Natural killer cell (primary cell): ENCODE measurements around the gene GLT6D1. TPM values are rescaled to one million over a fixed set of nuclear protein-coding genes. Genes with fewer than 3 reads are reported as not detected.
"Not testable (repeated sequence)": the region's sequence is repeated elsewhere in the genome, so short reads cannot be mapped to it uniquely, and the experiment has no call there.

Source experiments
- ATAC-seq, 3 donors: fragments of 150-1000 bp in 2 of 3; fragments of 200-7000 bp in 1 of 3; cut with Tn5 transposase; 1 replicate in 1 of 3; 2 replicates in 2 of 3; pipeline ENCODE4 v1.10.0; 2021; ENCODE audit warnings: mild to moderate bottlenecking in 2 of 3, moderate library complexity in 2 of 3
- DNase-seq, 2 donors: peaks; one replicate each; pipeline versions ENCODE4 v3.0.0 to v3.0.0-alpha.2; 2013 to 2021; ENCODE audit warnings: mixed read lengths in 1 of 2
- H3K27ac ChIP-seq: one replicate; pipeline ENCODE4 v1.5.1; 2013; ENCODE audit warnings: mild to moderate bottlenecking, low read length
- H3K27me3 ChIP-seq: one replicate; pipeline ENCODE4 v1.6.1; 2013; ENCODE audit warnings: low read length; ENCODE audit not compliant: control insufficient read depth, insufficient read depth
- H3K36me3 ChIP-seq: one replicate; pipeline ENCODE4 v1.6.1; 2013; ENCODE audit warnings: low read length; ENCODE audit not compliant: control insufficient read depth, insufficient read depth
- H3K4me1 ChIP-seq: one replicate; pipeline ENCODE4 v1.6.1; 2013; ENCODE audit warnings: low read length; ENCODE audit not compliant: control insufficient read depth, insufficient read depth
- H3K4me3 ChIP-seq: one replicate; pipeline ENCODE4 v1.5.1; 2013; ENCODE audit warnings: low read length
- H3K9me3 ChIP-seq: one replicate; pipeline ENCODE4 v1.6.1; 2013; ENCODE audit warnings: low read length; ENCODE audit not compliant: control insufficient read depth, insufficient read depth
- H3K27ac Mint-ChIP-seq, 2 donors: one replicate each; pipeline ENCODE4 v1.8.0; 2022; ENCODE audit warnings: mild to moderate bottlenecking in 2 of 2, mixed read lengths in 2 of 2, moderate library complexity in 1 of 2
- H3K27me3 Mint-ChIP-seq, 2 donors: one replicate each; pipeline ENCODE4 v1.8.0; 2022; ENCODE audit warnings: low read depth in 2 of 2, mixed read lengths in 2 of 2
- H3K36me3 Mint-ChIP-seq: one replicate; pipeline ENCODE4 v1.8.0; 2022; ENCODE audit warnings: mixed read lengths
- H3K4me1 Mint-ChIP-seq, 2 donors: one replicate each; pipeline ENCODE4 v1.8.0; 2022; ENCODE audit warnings: mixed read lengths in 2 of 2
- H3K4me3 Mint-ChIP-seq: one replicate; pipeline ENCODE4 v1.8.0; 2022; ENCODE audit warnings: mild to moderate bottlenecking, moderate library complexity, mixed read lengths
- H3K9me3 Mint-ChIP-seq, 2 donors: one replicate each; pipeline ENCODE4 v1.8.0; 2022; ENCODE audit warnings: mixed read lengths in 2 of 2
- CTCF ChIP-seq: fragments of 200-600 bp; IDR thresholded peaks from one replicate; pipeline ENCODE4 v1.8.0; 2022; ENCODE audit warnings: antibody characterized with exemption
- WGBS: methylation state at CpG from one replicate; pipeline ENCODE4 v1.1.7; 2013; ENCODE audit warnings: missing lambda C conversion rate; ENCODE audit not compliant: insufficient coverage; 5-methylcytosine and 5-hydroxymethylcytosine counted together
- intact Hi-C: fragments of 100-400 bp; cut with micrococcal nuclease; formaldehyde crosslinking; loops from one replicate; pipeline ENCODE4 v1.14.2; 2022
- total RNA-seq, 4 donors: library from RNA; stranded (reverse); fragments of 120-200 nt in 1 of 4; gene quantifications; one replicate each; pipeline versions ENCODE4 v1.2.3 to v1.2.4, GENCODE V29; 2013 to 2022

The GLT6D1 gene
- total RNA-seq, 3 donors from 2014 or later (not counting 1 experiment from before 2014, with no cell fraction given): not detected

DNA sequence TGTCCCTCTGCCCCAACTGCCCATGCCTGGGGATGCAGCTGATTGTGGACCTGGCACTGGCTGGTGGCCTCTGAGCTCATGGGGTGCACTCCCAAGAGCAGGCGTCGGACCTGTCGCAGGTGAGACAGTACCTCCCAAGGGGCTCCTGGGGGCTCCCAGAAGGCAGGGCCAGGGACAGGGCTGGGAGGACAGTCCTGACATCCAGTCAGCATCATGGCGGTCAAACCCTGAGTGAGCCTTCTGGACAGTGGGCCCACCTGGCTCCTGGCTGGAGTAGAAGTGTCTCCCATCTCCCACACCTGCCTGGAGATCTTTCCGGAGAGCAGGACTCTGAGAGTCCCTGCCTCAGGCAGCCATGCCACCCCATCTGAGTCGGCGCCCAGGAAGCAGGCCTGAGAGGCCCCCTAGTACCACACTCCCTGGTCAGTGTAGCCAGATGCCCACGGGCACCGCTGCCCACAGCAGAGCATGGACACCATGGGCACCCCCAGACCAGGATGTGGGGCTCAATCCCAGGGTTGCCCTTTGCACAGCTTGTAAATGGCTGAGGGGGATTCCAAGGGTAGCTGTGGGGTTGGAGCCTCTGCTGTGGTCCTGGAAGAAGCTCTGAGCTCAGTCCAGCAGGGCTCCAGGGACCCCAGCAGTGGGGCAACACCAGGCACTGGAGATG, 30.4 kb upstream of the GLT6D1 start:
- no peak for TF ChIP-seq CTCF
- Histone ChIP-seq H3K36me3 (no peaks in the 10 kb centered on the region), H3K4me3 (no peak overlapping the region), H3K27ac (no peak overlapping the region), H3K9me3 (no peaks in the 10 kb centered on the region), H3K4me1 (no peaks in the 10 kb centered on the region), H3K27me3 (no peaks in the 10 kb centered on the region)
- Mint-ChIP-seq H3K4me3 (no peak overlapping the region), H3K36me3 (no peaks in the 10 kb centered on the region), H3K9me3 (no peaks in the 10 kb centered on the region), H3K4me1 (no peaks in the 10 kb centered on the region), H3K27me3 (peaks cover 0 to 3% of the 10 kb centered on the region in 2 donors), H3K27ac (no peak overlapping the region)
- 93% methylated on average over 9 of the region's 9 CpGs for whole genome bisulfite sequencing
- ATAC-seq (no peak), DNase-seq (no peak)
- intact Hi-C loops: no loop called here

DNA sequence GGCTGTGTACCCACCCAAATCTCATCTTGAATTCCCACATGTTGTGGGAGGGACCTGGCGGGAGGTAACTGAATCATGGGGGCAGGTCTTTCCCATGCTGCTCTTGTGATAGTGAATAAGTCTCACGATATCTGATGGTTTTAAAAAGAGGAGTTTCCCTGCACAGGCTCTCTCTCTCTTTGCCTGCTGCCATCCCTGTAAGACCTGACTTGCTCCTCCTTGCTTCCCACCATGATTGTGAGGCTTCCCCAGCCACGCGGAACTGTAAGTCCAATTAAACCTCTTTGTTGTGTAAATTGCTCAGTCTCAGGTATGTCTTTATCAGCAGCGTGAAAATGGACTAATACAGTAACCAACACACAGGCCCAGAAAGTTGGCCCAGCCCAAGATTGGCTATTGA, 29.7 kb upstream of the GLT6D1 start:
- ATAC-seq, H3K9me3 ChIP-seq, H3K36me3 Mint-ChIP-seq, H3K4me1 ChIP-seq, H3K4me3 ChIP-seq, H3K27ac Mint-ChIP-seq, H3K27me3 Mint-ChIP-seq, H3K4me3 Mint-ChIP-seq, H3K36me3 ChIP-seq, H3K4me1 Mint-ChIP-seq, H3K27ac ChIP-seq, DNase-seq, H3K27me3 ChIP-seq, intact Hi-C loops, H3K9me3 Mint-ChIP-seq: not testable (repeated sequence)
- WGBS: 90% methylated on average over 5 of the region's 5 CpGs

- no peak overlapping the region for H3K27ac ChIP-seq
- H3K27me3 Mint-ChIP-seq: peaks cover 0 to 3% of the 10 kb centered on the region in 2 donors
- DNase-seq (no peak), ATAC-seq (no peak)
- no peaks in the 10 kb centered on the region for H3K9me3 Mint-ChIP-seq
- no peak for TF ChIP-seq CTCF
- H3K4me1 Mint-ChIP-seq: no peaks in the 10 kb centered on the region
- no peaks in the 10 kb centered on the region for H3K27me3 ChIP-seq
- H3K36me3 Mint-ChIP-seq: no peaks in the 10 kb centered on the region
- H3K4me3 Mint-ChIP-seq: no peak overlapping the region
- H3K36me3 ChIP-seq: no peaks in the 10 kb centered on the region
- no peak overlapping the region for H3K4me3 ChIP-seq
- 91% methylated on average over 9 of the region's 9 CpGs for WGBS
- intact Hi-C loops: no loop called here
- H3K27ac Mint-ChIP-seq: no peak overlapping the region
- no peaks in the 10 kb centered on the region for H3K9me3 ChIP-seq
- no peaks in the 10 kb centered on the region for H3K4me1 ChIP-seq
These were observed 28.2 kb upstream of the GLT6D1 start for GRCh38 chr9:135667463-135668001.

DNA sequence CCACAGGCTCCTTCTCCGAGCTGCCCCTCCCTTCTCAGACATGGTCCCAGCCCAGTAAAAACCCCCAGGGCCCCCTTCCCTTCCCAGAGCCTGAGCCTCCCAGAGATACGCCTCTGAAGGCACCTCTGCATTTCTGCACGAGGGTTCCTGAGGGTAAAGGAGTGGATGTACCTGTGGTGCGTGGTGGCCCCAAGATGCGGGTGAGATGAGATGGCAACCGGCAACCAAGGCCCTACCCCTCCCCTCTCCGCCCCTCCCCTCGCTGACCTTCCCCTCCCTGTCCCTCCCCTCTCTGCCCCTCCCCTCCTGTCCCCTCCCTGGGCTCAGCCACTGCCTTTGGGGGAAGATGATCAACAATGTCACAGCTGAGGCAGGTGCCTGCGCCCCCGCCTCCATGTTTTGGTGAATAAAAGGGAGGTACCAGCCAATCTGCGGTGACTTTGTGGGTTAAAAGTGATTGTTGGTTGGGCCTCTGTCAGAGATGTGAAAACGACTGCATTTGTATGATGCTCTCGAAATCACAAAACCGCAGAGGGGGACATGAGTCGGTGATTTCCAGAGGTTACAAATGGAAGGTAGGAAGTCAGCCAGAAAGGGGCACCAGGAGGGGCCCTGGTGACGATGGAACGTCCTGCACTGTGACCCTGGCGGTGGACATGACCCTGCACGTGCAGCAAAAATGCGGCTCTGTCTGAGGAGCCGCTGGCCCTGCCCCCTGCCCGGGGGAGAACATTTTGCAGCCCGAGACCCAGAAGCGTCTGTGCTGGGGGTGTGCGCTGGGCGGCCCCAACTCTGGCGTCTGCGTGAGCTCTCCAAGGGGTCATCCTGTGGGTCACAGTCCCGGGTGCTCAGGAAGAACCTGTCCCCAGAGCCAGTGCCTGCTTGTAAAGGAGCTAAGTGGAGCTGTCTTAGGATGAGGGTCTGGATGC, 27.5 kb upstream of the GLT6D1 start:
- H3K27me3 ChIP-seq: no peaks in the 10 kb centered on the region
- WGBS: 79% methylated on average over 24 of the region's 29 CpGs
- no peak overlapping the region for H3K27ac ChIP-seq
- no peak overlapping the region for H3K4me3 Mint-ChIP-seq
- H3K4me1 ChIP-seq: no peaks in the 10 kb centered on the region
- intact Hi-C loops: no loop called here
- no peaks in the 10 kb centered on the region for H3K27me3 Mint-ChIP-seq
- H3K4me3 ChIP-seq: no peak overlapping the region
- ATAC-seq: no peak
- no peak overlapping the region for H3K27ac Mint-ChIP-seq
- H3K4me1 Mint-ChIP-seq: no peaks in the 10 kb centered on the region
- H3K9me3 ChIP-seq: no peaks in the 10 kb centered on the region
- no peaks in the 10 kb centered on the region for H3K36me3 Mint-ChIP-seq
- no peaks in the 10 kb centered on the region for H3K36me3 ChIP-seq
- no peaks in the 10 kb centered on the region for H3K9me3 Mint-ChIP-seq
- DNase-seq: no peak
- no peak for TF ChIP-seq CTCF
